Endothelial cell of umbilical vein (primary cell): ENCODE data around the gene TACSTD2.

Experiments used
- CTCF ChIP-seq, 2 donors: IDR thresholded peaks; 1 replicate in 1 of 2; 2 replicates in 1 of 2; pipeline ENCODE4 v1.5.1; 2011; ENCODE audit warnings: low read length in 2 of 2, mild to moderate bottlenecking in 2 of 2, moderate library complexity in 2 of 2, control low read depth in 1 of 2, inconsistent platforms in 1 of 2, low read depth in 1 of 2; ENCODE audit not compliant: insufficient read depth in 1 of 2; ENCODE audit errors: extremely low read depth in 1 of 2
- MAX ChIP-seq: IDR thresholded peaks from 2 replicates; pipeline ENCODE4 v1.6.1; 2011; ENCODE audit not compliant: insufficient read depth, insufficient read length
- MYC ChIP-seq: IDR thresholded peaks from one replicate; pipeline ENCODE4 v1.6.1; 2011; ENCODE audit warnings: mild to moderate bottlenecking, low read depth, low read length
- POLR2A ChIP-seq: IDR thresholded peaks from 2 replicates; pipeline ENCODE4 v1.6.1; 2012; ENCODE audit warnings: low read depth, mild to moderate bottlenecking, control low read depth, low read length
- POLR2AphosphoS5 ChIP-seq: IDR thresholded peaks from 2 replicates; pipeline ENCODE4 v1.6.1; 2012; ENCODE audit warnings: low read depth, mild to moderate bottlenecking, control low read depth, low read length, moderate library complexity; ENCODE audit not compliant: insufficient read depth

- peak; percentile 96 for TF ChIP-seq POLR2AphosphoS5
- TF ChIP-seq CTCF (IDR thresholded peaks at IDR 0.05; ENCODE audit: extremely low read depth in 1 of 2, insufficient read depth in 1 of 2, low read depth in 1 of 2, low read length in 2 of 2) = no peak
- no peak for TF ChIP-seq MAX
- no peak for TF ChIP-seq MYC
- TF ChIP-seq POLR2A = peak; percentile 79
Observed at GRCh38 chr1:58592522-58593134, 15.6 kb upstream of the TACSTD2 start.
